Measurements from ENCODE around the gene GBX2. TPM values are rescaled to one million over a fixed set of nuclear protein-coding genes. Genes with fewer than 3 reads are reported as not detected.

GBX2 gene
- total RNA-seq, 1 experiment from 2014 or later, result 0.31 TPM

DNA sequence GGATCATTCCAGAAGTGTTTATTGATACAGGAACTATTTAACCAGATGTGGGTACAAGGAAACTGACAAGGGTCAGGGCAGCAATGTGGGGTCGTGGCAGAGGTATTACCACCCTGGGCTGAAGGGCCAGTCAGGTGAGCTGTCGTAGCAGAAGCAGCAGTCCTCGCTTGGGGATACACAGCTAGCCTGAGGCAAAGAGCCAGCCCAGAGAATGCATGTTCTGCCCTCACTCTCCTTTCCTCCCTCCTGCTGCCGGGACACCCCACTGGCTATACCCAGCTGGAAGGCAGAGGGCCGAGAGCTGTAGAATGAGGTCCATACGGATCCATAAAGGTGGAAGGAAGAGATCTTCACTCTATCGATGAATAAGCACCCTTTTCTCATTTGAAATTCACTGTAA, 32.2 kb upstream of the GBX2 start:
- no CpG with 5 or more reads among the region's 7 CpGs for WGBS (ENCODE audit: extremely low coverage, insufficient read length, low lambda C conversion rate)
- H2BK20ac ChIP-seq (ENCODE audit: low read depth, low read length, poor library complexity, severe bottlenecking), result no peak overlapping the region
- no peaks in the 10 kb centered on the region for H3K4me1 ChIP-seq (ENCODE audit: insufficient read depth, low read length)
- no peaks in the 10 kb centered on the region for H3K79me1 ChIP-seq (ENCODE audit: insufficient read depth, low read depth, low read length, poor library complexity, severe bottlenecking)
- no peak overlapping the region for H2AK5ac ChIP-seq (ENCODE audit: insufficient read length, low read length)
- H3K14ac ChIP-seq (ENCODE audit: insufficient read depth, low read length), result no peak overlapping the region
- no peak overlapping the region for H2BK120ac ChIP-seq (ENCODE audit: low read depth, low read length, poor library complexity, severe bottlenecking)
- no peak overlapping the region for H3K23ac ChIP-seq (ENCODE audit: insufficient read length, low read depth, low read length)
- H3K27ac Mint-ChIP-seq, result no peak overlapping the region
- H4K8ac ChIP-seq (replicated peaks; ENCODE audit: insufficient read length, low read depth, low read length), result no peak overlapping the region
- H3K79me2 ChIP-seq (ENCODE audit: insufficient read depth, low read length), result no peaks in the 10 kb centered on the region
- no peak for DNase-seq
- no peak overlapping the region for H2BK12ac ChIP-seq (ENCODE audit: insufficient read length, low read depth, low read length)
- H3K23me2 ChIP-seq (ENCODE audit: insufficient read length, low read depth, low read length, poor library complexity, severe bottlenecking), result no peaks in the 10 kb centered on the region
- H3K27me3 Mint-ChIP-seq (ENCODE audit: low read depth), result peaks cover 3% of the 10 kb centered on the region
- H2AFZ ChIP-seq (ENCODE audit: low read length), result no peak overlapping the region
- no peak overlapping the region for H4K91ac ChIP-seq (ENCODE audit: insufficient read length, low read depth, low read length)
- H3K4me1 Mint-ChIP-seq, result no peaks in the 10 kb centered on the region
- H2BK15ac ChIP-seq (ENCODE audit: low read depth, low read length), result no peak overlapping the region
- H3K36me3 Mint-ChIP-seq (ENCODE audit: insufficient read depth in 1 of 3, low read depth in 3 of 3), result no peaks in the 10 kb centered on the region
- H3K9ac ChIP-seq (ENCODE audit: extremely low read depth, insufficient read length, low read length), result no peak overlapping the region
- no peak overlapping the region for H3K4me3 Mint-ChIP-seq
- H4K20me1 ChIP-seq (ENCODE audit: control insufficient read depth, insufficient read depth, insufficient read length), result no peaks in the 10 kb centered on the region
- no peak overlapping the region for H3K27ac ChIP-seq (ENCODE audit: insufficient read length, low read depth, low read length)
- H3T11ph ChIP-seq (ENCODE audit: low read length), result no peak overlapping the region
- no peak overlapping the region for H3K4ac ChIP-seq (ENCODE audit: low read depth, low read length)
- no peaks in the 10 kb centered on the region for H3K27me3 ChIP-seq (ENCODE audit: insufficient read depth, low read length)
- H4K5ac ChIP-seq (ENCODE audit: insufficient read length, low read depth, low read length), result no peak overlapping the region
- no peak overlapping the region for H2BK5ac ChIP-seq (ENCODE audit: insufficient read length, low read length)
- H3K9me3 Mint-ChIP-seq, result no peaks in the 10 kb centered on the region
- no peaks in the 10 kb centered on the region for H3K9me3 ChIP-seq (ENCODE audit: control insufficient read depth, low read depth, low read length)
- H3K56ac ChIP-seq (ENCODE audit: insufficient read length, low read depth, low read length), result no peak overlapping the region
- no peak overlapping the region for H3K4me2 ChIP-seq (ENCODE audit: insufficient read depth, insufficient read length, low read length)
- TF ChIP-seq, protein P1, sequence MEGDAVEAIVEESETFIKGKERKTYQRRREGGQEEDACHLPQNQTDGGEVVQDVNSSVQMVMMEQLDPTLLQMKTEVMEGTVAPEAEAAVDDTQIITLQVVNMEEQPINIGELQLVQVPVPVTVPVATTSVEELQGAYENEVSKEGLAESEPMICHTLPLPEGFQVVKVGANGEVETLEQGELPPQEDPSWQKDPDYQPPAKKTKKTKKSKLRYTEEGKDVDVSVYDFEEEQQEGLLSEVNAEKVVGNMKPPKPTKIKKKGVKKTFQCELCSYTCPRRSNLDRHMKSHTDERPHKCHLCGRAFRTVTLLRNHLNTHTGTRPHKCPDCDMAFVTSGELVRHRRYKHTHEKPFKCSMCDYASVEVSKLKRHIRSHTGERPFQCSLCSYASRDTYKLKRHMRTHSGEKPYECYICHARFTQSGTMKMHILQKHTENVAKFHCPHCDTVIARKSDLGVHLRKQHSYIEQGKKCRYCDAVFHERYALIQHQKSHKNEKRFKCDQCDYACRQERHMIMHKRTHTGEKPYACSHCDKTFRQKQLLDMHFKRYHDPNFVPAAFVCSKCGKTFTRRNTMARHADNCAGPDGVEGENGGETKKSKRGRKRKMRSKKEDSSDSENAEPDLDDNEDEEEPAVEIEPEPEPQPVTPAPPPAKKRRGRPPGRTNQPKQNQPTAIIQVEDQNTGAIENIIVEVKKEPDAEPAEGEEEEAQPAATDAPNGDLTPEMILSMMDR (conservative IDR thresholded peaks at IDR 0.05), result no peak
- no peak overlapping the region for H3K18ac ChIP-seq (ENCODE audit: insufficient read length, low read depth, low read length)
